Keratinocyte (primary cell): Measurements from ENCODE around the gene SLC35B3.

ENCODE experiments used
- CTCF ChIP-seq, 3 experiments: IDR thresholded peaks in 1 of 3; conservative IDR thresholded peaks in 1 of 3; optimal IDR thresholded peaks in 1 of 3; 2 replicates in 2 of 3; 3 replicates in 1 of 3; pipeline versions ENCODE3 to v1.5.1; 2011; ENCODE audit warnings: low read length in 3 of 3, mild to moderate bottlenecking in 3 of 3, moderate library complexity in 2 of 3, control low read depth in 1 of 3, inconsistent platforms in 1 of 3; ENCODE audit not compliant: insufficient read depth in 2 of 3; ENCODE audit errors: extremely low read depth in 1 of 3
- EZH2 ChIP-seq: IDR thresholded peaks from one replicate; pipeline ENCODE4 v1.6.1; 2012; ENCODE audit warnings: inconsistent platforms, mild to moderate bottlenecking, low read length, moderate library complexity

- TF ChIP-seq CTCF (optimal IDR thresholded peaks at IDR 0.05 in 1 of 3, IDR thresholded peaks at IDR 0.05 in 1 of 3, conservative IDR thresholded peaks at IDR 0.05 in 1 of 3; ENCODE audit: extremely low read depth in 1 of 3, insufficient read depth in 2 of 3, low read length in 3 of 3) (no peak), EZH2 (no peak)
These were observed 2.7 kb downstream of the SLC35B3 start for GRCh38 chr6:8432614-8433013.
